Tibial artery (tissue), 4 donors: Measurements from ENCODE around the gene FAM161A.

ENCODE experiments used
- DNase-seq, 2 donors: peaks; one replicate each; pipeline ENCODE4 v3.0.0-alpha.2; 2019
- H3K27ac ChIP-seq, 2 donors: fragments of 200-600 bp; sonication (generic) in 1 of 2; 1 replicate in 1 of 2; 2 replicates in 1 of 2; pipeline ENCODE4 v1.5.1; 2018 to 2019; ENCODE audit warnings: mild to moderate bottlenecking in 1 of 2
- H3K27me3 ChIP-seq, 2 donors: fragments of 200-600 bp; sonication (generic) in 1 of 2; one replicate each; pipeline versions ENCODE4 v1.5.1 to v1.6.0; 2016 to 2019
- H3K36me3 ChIP-seq, 3 donors: fragments of 200-600 bp; sonication (generic) in 2 of 3; one replicate each; pipeline ENCODE4 v1.5.1; 2016 to 2019; ENCODE audit warnings: mild to moderate bottlenecking in 2 of 3
- H3K4me1 ChIP-seq, 4 donors: fragments of 200-600 bp; sonication (generic) in 2 of 4; 1 replicate in 3 of 4; 2 replicates in 1 of 4; pipeline ENCODE4 v1.5.1; 2016 to 2019
- H3K4me3 ChIP-seq, 2 donors: fragments of 200-600 bp; sonication (generic) in 1 of 2; 1 replicate in 1 of 2; 2 replicates in 1 of 2; pipeline ENCODE4 v1.5.1; 2018 to 2019; ENCODE audit warnings: mild to moderate bottlenecking in 2 of 2
- H3K9me3 ChIP-seq, 3 donors: fragments of 200-600 bp; sonication (generic) in 1 of 3; one replicate each; pipeline ENCODE4 v1.5.1; 2016 to 2019
- CTCF ChIP-seq, 2 experiments: fragments of 200-600 bp in 1 of 2; fragments of 450-650 bp in 1 of 2; IDR thresholded peaks; one replicate each; pipeline ENCODE4 v1.5.1; 2017 to 2019; ENCODE audit warnings: antibody characterized with exemption in 2 of 2, mild to moderate bottlenecking in 1 of 2, moderate library complexity in 1 of 2
- intact Hi-C: fragments of 100-400 bp; cut with DNase I; formaldehyde crosslinking; loops from one replicate; pipeline ENCODE4 v1.15.0; 2023; ENCODE audit warnings: low total_unique reads

The FAM161A gene

GRCh38 chr2:61845320-61845719 is 8.5 kb downstream of the FAM161A start:
- peaks cover 6 to 13% (median 9%) of the 10 kb centered on the region in 3 donors for H3K36me3 ChIP-seq
- no peaks in the 10 kb centered on the region for H3K9me3 ChIP-seq
- H3K27ac ChIP-seq, result no peak overlapping the region
- intact Hi-C loops, result no loop called here
- no peaks in the 10 kb centered on the region for H3K4me1 ChIP-seq
- H3K4me3 ChIP-seq, result no peak overlapping the region
- no peak for TF ChIP-seq CTCF (IDR thresholded peaks at IDR 0.05)
- no peak for DNase-seq
- H3K27me3 ChIP-seq, result no peaks in the 10 kb centered on the region

GRCh38 chr2:61841286-61841685 is 12.6 kb downstream of the FAM161A start:
- H3K4me1 ChIP-seq, result no peaks in the 10 kb centered on the region
- H3K27ac ChIP-seq, result no peak overlapping the region
- TF ChIP-seq CTCF (IDR thresholded peaks at IDR 0.05), result no peak
- H3K27me3 ChIP-seq, result no peaks in the 10 kb centered on the region
- intact Hi-C loops, result no loop called here
- peaks cover 6 to 28% (median 9%) of the 10 kb centered on the region in 3 donors for H3K36me3 ChIP-seq
- no peaks in the 10 kb centered on the region for H3K9me3 ChIP-seq
- no peak overlapping the region for H3K4me3 ChIP-seq
- no peak for DNase-seq

- intact Hi-C loops, result no loop called here
- no peak for TF ChIP-seq CTCF (IDR thresholded peaks at IDR 0.05)
- Histone ChIP-seq H3K4me3 (no peak overlapping the region), H3K4me1 (no peaks in the 10 kb centered on the region), H3K36me3 (peaks cover 0 to 22% (median 6%) of the 10 kb centered on the region in 3 donors), H3K27ac (no peak overlapping the region), H3K27me3 (no peaks in the 10 kb centered on the region), H3K9me3 (no peaks in the 10 kb centered on the region)
- DNase-seq, result no peak
These were observed 19.0 kb downstream of the FAM161A start for GRCh38 chr2:61834893-61835292.

GRCh38 chr2:61833971-61834370 is 19.9 kb downstream of the FAM161A start:
- Histone ChIP-seq H3K27ac (no peak overlapping the region), H3K4me3 (no peak overlapping the region), H3K27me3 (no peaks in the 10 kb centered on the region), H3K4me1 (no peaks in the 10 kb centered on the region), H3K9me3 (no peaks in the 10 kb centered on the region), H3K36me3 (peaks cover 0 to 16% (median 6%) of the 10 kb centered on the region in 3 donors)
- no peak for TF ChIP-seq CTCF (IDR thresholded peaks at IDR 0.05)
- DNase-seq, result no peak
- intact Hi-C loops, result no loop called here

GRCh38 chr2:61832183-61832841 is 21.5 kb downstream of the FAM161A start:
- DNase-seq, result no peak
- no peak for TF ChIP-seq CTCF (IDR thresholded peaks at IDR 0.05)
- H3K27ac ChIP-seq, result no peak overlapping the region
- no peaks in the 10 kb centered on the region for H3K4me1 ChIP-seq
- no peak overlapping the region for H3K4me3 ChIP-seq
- no peaks in the 10 kb centered on the region for H3K9me3 ChIP-seq
- intact Hi-C loops, result no loop called here
- H3K27me3 ChIP-seq, result no peaks in the 10 kb centered on the region
- peaks cover 0 to 16% (median 6%) of the 10 kb centered on the region in 3 donors for H3K36me3 ChIP-seq
